Mammary epithelial cell (primary cell): Measurements from ENCODE around the gene TLX2.

Source experiments
- EZH2 ChIP-seq: IDR thresholded peaks from 2 replicates; pipeline ENCODE4 v1.6.1; 2012; ENCODE audit warnings: low read length, inconsistent platforms, borderline replicate concordance
- TF ChIP-seq, protein P1 (sequence below), 2 donors: IDR thresholded peaks in 1 of 2; conservative IDR thresholded peaks in 1 of 2; 2 replicates each; pipeline ENCODE4 v1.5.1; 2011 to 2012; ENCODE audit warnings: inconsistent platforms in 2 of 2, low read length in 2 of 2, mild to moderate bottlenecking in 2 of 2, control low read depth in 1 of 2, low read depth in 1 of 2; ENCODE audit not compliant: insufficient read depth in 1 of 2; ENCODE audit errors: extremely low read depth in 1 of 2

DNA sequence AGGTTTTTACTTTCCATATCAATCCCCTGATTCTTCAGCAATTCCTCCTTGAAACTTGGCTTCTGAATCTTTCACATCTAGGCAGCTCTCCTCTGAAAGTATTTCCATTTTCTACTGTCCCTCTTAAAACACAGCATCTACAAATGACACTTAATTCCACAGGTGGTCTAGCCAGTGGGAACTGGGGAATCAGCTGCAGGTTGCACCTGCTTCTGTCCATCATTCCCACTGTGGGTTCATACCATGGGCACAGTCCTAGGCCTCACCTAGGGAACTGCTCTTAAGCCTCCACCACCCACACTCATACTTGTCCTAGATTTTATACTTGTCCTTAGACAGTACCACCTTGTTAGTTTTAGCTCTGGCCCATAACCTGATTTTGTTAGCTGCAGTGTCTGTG lies 37.3 kb downstream of the TLX2 start:
- TF ChIP-seq, protein P1, sequence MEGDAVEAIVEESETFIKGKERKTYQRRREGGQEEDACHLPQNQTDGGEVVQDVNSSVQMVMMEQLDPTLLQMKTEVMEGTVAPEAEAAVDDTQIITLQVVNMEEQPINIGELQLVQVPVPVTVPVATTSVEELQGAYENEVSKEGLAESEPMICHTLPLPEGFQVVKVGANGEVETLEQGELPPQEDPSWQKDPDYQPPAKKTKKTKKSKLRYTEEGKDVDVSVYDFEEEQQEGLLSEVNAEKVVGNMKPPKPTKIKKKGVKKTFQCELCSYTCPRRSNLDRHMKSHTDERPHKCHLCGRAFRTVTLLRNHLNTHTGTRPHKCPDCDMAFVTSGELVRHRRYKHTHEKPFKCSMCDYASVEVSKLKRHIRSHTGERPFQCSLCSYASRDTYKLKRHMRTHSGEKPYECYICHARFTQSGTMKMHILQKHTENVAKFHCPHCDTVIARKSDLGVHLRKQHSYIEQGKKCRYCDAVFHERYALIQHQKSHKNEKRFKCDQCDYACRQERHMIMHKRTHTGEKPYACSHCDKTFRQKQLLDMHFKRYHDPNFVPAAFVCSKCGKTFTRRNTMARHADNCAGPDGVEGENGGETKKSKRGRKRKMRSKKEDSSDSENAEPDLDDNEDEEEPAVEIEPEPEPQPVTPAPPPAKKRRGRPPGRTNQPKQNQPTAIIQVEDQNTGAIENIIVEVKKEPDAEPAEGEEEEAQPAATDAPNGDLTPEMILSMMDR (conservative IDR thresholded peaks at IDR 0.05 in 1 of 2, IDR thresholded peaks at IDR 0.05 in 1 of 2; ENCODE audit: extremely low read depth in 1 of 2, insufficient read depth in 1 of 2, low read depth in 1 of 2, low read length in 2 of 2) = no peak
- TF ChIP-seq EZH2 = no peak
